ENCODE results near the gene CELA3B.
"Not testable (repeated sequence)": the region's sequence is repeated elsewhere in the genome, so short reads cannot be mapped to it uniquely, and the experiment has no call there.

The CELA3B gene, protein sequence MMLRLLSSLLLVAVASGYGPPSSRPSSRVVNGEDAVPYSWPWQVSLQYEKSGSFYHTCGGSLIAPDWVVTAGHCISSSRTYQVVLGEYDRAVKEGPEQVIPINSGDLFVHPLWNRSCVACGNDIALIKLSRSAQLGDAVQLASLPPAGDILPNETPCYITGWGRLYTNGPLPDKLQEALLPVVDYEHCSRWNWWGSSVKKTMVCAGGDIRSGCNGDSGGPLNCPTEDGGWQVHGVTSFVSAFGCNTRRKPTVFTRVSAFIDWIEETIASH

DNA sequence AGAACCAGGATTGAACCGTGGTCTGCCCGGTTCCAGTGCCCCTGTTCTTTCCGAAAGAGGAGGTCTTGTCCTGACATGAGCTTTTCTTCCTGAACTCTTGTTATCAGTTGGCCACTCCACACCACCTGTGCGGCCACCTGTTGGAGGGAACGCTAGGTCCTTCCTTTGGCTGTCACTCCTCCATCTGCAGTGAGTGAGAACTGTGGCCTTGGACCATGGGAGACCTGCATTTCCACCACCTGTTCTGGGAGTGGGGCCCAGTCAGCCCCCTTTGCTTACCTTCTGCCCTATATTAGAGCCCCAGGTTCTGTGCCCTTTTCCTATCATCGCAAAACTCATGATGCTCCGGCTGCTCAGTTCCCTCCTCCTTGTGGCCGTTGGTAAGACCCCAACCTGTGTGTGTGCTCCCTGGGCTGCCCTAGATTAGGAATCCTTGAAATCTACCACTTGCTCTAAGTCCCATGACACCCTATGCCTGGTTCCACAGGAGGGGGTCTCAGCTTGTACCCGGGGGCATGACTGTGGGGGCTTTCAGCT lies at the start of gene CELA3B:
TSS of gene CELA3B (plus strand) at position 320 of the 537 bp plus-strand sequence. CDS start at position 338, 18 bp downstream.
- DNase-seq (ENCODE audit: low read depth in 2 of 2): not testable (repeated sequence)

DNA sequence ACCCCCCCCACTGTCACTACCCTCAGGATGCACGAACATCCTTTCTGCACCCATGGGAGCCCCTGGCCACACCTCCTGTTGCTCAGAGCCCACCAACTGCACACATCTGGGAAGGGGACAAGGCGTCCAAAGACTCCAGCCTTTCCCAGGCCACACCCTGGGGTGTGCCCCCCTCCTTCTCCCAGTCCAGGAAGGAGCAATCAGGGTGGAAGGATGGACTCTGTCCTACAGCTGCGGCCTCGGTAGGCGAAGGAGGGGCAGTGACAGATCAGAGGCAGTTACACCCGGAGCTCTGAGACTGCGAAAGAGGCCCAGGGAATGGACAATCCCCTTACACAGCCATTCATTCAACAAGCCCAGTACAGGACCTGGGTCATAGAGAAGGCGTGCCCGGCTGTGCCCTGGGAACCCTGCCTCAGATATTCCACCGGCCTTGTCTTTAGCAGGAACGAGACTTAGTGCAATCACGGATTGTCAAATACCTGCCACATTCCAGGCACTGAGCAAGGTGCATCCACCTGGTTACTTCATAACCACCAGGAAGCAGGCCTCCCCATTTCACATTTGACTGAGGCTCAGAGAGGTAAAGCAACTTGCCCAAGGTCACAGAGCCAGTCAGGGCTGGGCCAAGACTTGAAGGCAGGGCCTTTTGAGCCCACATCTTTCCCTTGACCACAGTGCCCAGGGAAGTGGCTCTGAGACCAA lies 49.1 kb upstream of the CELA3B start:
- no peak for DNase-seq (ENCODE audit: low read depth in 2 of 2)

DNA sequence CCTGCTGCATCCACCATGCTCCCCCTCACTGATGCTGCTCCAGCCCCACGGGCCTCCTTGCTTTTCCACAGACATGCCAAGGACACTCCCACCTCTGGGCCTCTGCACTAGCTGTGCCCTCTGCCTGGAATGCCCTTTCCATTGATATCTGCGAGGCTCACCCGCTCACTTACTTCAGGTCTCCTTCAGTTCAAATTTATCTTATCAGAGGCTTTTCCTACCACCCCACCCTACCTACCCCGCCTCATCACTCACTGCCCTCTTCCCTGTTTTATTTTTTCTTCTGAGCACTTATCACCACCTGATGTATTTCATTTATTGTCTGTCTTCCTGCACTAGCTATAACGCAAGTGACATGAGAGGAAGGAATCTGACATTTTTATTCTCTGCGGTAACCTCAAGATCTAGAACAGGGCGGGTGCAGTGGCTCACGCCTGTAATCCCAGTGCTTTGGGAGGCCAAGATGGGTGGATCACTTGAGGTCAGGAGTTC lies 46.7 kb upstream of the CELA3B start:
- DNase-seq (ENCODE audit: low read depth in 2 of 2): no peak

DNA sequence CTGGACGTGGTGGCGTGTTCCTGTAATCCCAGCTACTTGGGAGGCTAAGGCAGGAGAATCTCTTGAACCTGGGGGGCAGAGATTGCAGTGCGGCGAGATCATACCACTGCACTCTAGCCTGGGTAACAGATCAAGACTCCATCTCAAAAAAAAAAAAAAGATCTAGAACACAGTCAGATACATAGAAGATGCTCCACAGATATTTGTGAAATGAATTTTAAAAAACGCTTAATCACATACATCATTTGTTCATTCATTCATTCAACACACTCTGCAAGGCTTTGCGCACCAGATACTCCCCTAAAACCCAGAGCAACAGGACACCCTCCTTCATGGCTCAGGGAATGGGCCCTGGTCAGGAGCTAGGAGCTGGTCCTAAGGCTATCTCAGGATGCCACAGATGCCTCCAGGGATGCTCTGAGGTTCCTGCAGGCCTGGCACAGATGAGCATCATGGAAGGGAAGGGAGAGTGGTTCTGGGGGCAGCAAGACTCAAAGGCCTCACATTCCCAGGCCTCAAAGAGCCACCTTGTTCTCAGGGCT lies 46.1 kb upstream of the CELA3B start:
- no peak for DNase-seq (ENCODE audit: low read depth in 2 of 2)

DNA sequence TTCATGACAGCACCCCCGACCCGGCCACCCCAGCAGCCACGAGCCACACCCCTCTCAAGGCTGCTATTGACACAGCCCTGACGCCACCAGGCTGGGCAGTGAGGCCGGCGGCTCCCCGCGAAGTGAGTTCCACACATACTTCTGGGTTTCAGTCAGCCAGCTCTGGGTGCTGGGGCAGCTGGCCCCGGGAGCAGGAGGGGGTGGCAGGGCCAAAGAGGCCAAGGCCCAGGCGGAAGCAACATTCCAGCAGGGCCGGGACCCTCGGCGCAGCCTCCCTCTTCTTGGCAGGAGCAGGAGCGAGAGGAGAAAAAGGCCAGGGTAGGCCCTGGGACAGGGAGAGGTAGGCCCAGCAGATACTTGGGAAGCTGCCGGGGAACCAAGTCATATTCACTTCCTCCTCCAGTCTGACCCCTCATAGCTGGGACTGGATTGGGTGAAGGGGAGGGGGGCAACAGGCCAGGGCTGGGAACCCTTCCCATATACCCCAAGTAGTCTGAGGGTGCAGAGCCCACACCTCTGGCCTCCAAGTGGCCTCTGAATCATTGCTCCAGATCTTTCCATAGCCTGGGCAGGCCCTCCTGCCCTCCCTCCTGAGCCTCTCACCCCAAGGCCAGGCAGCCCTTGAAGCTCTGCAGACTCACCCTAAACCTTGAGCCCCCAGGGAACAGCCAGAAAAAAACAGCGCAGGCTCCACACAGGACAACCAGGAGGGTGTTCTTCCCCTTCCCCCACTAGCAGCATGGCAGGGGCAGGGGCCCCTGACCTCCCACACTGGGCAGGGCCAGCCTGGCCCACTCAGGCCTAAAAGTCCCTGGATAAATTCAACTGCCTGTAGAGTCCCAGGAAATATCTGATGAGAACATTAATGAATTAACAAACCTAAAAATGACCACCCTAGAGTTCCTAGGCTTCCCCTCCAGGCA lies 45.4 kb upstream of the CELA3B start:
- no peak for DNase-seq (ENCODE audit: low read depth in 2 of 2)

DNA sequence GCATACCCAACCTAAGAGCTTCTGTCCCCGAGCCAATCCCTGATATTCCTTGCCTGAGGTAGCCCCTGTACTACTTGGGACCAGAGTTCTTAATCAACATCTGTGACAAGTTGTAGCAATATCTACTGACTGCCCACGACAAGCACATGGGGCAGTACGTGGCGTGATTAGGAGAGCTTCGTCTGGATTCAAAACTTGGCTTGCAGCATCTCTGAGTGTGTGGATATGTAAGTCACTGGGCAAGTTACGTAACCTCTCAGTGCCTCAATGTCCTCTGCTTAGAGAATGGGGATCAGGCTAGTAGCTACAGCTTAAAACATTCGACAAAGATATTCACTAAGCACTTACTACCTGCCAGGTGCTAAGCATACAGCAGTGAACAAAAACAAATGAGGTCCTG lies 44.7 kb upstream of the CELA3B start:
- DNase-seq (ENCODE audit: low read depth in 2 of 2): no peak

DNA sequence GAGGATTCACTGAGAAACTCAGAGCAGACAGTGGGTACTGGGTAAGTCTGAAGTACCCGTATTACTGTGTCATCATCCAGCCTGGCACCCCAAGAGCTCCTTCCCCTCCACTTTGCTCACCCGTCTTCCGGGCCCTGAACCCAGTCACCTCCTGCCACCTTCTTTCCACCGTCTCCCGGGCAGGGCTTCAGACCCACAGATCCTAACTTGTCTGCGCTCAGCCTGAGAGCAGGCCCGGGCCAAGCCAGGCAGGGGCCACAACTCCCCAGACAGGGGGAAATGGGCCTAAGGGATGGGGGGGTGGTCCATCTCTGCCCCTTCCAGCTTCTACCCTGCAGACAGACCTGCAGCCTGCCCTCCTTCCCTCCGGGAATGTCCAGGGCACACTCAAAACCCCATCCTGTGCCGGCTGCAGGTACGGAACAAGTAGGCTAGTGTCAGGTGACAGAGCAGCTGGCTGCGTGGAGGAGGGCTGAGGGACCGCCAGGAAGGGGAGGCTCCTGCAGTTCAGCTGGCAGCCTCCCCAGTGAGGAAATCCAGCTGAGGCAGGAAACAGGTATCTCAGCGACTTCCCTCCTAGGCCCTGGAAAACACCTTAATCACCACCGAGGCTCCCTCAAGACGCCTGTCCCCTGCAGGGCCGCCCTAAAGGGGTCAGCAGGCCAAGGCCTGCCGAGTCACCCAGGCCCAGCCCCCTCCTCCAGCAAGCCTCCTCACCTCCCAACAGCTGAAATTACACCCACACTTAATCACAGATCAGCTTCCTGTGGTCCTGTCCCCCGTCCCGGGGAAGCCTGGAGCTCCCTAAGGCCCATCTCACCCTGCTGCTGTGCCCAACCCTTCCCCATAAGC lies 43.2 kb upstream of the CELA3B start:
- DNase-seq (ENCODE audit: low read depth in 2 of 2): no peak

DNA sequence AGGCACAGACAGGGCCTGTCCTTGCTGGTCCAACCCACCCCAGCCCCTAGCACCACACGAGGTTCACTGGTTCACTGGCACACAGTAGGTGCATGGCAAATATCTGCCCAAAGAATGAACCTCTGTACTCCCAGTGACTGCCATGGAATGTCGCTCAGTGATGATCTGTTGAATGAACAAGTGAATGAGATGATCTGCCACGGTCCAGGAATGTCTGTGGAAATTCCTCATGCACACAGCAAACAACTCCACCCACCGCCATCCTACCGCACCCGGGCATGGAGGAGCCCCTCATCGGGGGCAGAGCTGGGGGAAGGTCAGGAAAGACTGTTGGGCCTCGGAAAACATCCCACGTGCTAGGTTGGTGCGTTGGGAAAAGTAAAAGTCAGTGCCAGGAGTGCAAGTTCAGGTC lies 41.4 kb upstream of the CELA3B start:
- DNase-seq (ENCODE audit: low read depth in 2 of 2): no peak

DNA sequence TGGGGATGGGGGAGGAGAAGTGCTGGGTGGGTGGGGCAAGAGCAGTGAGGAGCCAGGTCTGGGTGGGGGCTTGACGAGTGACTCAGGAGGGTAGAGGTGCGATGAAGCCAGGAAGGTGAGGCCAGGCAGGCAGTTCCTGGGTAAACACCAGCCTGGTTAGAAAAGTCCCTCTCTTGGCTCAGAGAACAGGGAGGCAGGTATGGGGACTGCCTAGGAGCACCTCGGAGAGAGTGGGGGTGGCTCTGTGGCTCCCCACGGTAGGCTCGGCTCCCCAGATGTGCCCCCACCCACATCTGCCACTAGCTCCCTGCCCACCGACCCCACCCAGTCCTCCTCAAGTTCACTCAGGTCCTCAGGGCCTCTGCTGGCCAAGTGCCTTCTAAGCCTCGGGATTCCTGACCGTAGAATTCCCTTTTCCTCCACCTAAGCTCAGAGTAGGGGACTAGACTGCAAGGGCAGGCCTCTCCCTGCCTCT lies 40.9 kb upstream of the CELA3B start:
- DNase-seq (ENCODE audit: low read depth in 2 of 2): no peak

DNA sequence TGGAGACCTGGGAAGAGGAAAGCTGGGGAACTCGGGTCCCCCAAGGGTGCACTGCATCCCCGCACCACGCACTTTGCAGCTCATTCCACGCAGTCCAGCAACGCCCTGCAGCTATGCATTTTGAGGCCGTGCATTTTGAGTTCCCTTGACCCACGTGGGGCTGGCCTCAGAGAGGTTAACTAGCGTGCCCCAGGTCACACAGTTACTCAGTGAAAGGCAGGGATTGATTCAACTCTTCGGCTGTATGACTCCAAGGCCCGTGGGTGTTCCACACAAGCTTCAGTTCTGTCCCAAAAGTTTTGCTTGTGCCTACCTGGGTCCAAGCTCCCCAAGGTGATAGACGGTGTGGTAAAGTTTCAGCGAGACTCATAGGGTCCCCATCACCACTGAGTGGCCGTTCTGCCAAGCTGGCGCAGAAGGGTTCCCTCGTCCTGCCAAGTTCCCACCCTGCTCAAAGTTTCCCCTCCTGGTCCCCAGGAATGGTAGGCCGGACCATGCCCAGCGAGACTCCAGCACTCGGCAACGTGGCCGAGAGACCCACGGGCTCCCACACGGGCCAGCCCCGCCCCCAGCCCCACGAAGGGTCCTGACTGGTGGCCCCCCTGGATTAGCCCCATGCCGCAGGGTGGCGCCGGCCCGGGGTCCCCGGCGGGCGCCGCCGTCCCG lies 40.3 kb upstream of the CELA3B start:
- DNase-seq (ENCODE audit: low read depth in 2 of 2): no peak

DNA sequence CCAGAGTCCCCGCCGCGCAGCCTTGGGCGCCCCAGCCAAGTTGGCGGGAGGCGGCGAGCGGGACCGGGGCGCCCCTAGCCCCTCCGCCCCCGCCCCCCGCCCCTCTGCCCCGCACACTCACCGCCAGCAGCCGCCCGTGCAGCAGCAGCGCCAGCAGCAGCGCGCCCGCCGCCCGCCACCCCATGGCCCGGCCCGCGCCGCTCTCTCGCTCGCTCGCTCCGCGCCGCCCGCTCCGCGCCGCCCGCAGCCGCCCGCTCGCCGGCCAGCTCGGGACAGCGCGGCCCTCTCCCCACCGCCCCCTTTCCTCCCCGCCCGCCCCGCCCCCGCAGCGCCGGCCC lies 39.8 kb upstream of the CELA3B start, which contains the start of gene HSPG2:
TSS of gene HSPG2 (minus strand) at position 277 of the 338 bp plus-strand sequence. CDS start at position 184, 93 bp downstream.
- DNase-seq (ENCODE audit: low read depth in 2 of 2): no peak

DNA sequence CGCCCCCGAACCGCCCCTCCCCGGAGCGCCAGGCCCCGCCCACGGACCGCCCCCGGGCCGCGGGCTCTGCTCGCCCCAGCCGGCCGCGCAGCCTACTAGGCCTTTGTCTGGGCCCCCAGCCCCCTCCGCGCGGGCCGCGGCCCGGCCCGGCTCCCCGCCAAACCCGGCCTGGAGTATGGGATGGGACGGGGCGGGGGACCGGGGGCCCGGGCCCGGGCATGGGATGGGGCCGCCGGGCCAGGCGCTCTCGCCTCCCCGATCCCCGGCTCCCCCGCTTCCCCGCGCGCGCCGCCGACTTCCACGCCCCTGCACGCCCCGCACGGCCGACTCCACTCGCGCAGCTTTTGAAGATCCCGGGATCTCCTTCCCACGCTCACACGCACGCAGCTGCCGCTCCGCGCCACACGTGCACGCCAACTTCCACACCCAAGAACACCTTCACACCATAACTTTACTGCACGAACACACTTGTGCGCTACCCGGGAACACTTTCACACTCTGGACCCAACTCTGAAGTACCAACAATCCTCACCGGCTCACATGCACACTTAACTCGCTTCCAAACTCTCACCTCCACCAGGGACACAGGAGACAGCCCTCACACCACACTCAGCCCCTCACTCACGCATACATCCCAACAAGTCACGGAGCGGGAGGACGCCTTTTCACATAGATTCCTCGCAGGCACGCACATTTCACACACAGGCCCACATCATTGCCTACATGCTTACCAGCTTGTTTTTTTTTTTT lies 39.3 kb upstream of the CELA3B start:
- peak; percentile 51 to 52 for DNase-seq (ENCODE audit: low read depth in 2 of 2)

DNA sequence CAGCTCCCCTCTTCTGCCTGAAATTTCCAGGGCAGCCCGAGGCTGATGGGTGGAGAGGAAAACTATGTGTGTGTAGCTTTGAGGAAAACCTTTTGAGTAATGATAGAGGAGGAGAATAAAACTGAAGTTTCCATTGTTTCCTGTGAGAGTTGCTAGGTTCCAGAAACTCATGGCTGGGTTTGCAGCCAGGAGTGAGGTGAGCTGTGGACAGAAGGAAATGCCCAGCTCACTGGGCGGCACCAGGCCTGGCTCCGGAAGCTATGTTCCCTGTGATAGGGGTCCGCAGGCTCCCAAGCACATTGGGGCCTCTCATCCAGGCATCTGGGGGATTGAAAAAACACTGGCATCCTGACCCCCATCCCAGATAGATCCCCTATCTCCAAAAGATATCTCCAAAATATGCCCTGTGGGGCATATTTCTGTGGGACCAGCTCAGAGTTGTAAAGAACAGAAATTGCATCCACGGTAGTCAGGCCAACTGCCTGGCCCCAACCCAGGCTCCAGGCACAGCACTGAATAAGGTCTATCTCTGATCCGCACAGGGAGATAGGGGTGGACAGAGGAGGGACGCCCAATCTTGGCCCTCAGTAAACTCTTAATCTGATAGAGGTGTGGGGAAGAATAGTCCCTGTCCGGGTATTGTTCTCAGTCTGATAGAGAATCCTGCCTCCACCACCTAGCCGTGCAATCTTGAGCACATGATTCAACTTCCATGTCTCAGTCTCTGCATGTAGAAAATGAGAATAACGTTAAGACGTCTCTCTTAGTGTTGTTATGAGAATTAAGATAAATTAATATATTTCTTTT lies 37.9 kb upstream of the CELA3B start:
- no peak for DNase-seq (ENCODE audit: low read depth in 2 of 2)

DNA sequence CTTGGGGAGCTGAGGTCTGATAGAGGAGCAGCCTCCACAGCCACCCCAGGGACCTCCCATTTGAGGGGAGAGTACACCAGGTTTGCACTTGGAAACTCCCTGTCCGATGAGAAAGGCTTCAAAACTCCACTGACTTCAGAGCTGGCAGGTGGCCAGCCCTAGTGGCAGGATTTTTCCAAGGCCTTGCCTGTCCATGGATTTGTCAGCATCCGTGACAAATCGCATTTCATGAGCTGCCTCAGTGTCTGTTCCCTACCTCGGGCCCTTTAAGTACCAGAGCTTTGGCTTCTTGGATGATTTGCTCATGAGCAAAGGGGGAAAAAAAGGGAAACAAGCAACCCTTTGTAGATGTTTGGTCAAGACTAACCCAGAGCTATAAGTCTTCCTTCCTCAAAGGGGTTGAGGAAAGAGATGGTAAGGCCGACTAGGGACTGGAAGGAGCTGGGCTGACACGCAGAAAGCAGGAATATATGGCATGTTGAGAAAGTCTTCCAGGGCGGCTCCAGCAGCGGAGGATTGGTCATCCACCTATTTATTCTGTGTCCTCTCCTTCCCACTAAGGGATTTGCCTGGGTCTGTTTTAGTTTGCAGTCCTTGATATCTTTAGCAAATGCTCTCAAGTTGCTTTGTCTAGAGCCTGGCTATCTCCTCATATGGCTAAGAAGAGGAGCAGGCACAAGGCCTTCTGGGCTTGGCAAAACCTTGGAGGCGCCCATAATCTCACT lies 37.0 kb upstream of the CELA3B start:
- DNase-seq (ENCODE audit: low read depth in 2 of 2): no peak

DNA sequence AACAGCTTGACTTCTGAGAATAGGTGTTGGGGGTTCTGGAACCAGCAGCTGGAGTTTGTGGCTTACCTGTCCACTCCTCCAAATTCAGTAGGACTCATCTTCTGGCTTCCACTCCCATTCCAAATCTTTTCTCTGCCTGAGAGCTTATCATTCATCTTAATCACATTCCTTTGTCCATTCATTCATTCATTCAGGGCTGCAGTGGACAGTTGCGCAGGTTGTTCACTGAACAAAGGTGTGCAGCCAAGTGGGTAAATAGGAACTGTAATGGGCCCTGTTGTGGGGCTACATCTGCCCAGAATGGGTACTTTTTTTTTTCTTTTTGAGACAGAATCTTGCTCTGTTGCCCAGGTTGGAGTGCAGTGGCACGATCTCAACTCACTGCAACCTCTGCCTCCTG lies 36.3 kb upstream of the CELA3B start:
- DNase-seq (ENCODE audit: low read depth in 2 of 2): no peak

DNA sequence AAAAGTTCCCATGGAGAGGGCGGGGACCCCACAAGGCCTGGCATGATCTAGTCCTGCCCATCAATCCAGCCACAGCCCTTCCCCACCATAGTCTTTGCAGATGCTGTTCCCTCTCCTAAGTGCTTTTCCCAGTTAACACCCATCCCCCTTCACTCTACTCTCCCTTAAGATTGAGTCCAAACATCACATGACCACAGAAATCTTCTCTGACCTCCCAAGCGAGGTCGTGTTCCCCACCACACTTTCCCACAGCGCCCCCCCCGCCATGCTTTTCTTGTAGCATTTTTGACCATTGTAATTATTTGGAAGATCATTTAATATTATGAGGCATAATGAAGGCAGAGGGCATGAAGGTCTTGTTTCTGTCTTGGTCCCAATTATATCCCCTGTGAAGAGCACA lies 35.5 kb upstream of the CELA3B start:
- DNase-seq (ENCODE audit: low read depth in 2 of 2): no peak

DNA sequence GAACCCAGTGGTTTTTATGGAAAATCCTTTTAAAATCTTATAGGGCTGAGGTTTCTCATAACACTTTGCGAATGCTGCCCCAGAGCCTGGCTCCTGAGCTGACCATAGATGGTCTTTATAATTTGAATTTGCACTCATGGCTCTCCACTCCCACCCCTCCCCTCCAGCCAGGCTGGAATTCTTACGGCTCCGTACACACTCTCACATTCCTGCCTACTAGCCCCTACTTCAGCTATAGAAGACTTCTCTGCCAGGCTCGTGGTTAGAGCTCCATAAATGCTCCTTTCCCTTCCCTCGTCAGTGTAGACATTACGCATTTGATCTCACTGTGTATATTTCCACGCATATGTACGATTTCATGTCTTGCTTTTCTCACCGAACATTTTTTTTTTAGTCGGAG lies 34.4 kb upstream of the CELA3B start:
- DNase-seq (ENCODE audit: low read depth in 2 of 2): no peak
